C4-2B (cell line): ENCODE results near the gene PTAFR.

Experiments
- CTCF ChIP-seq: fragments of 450-650 bp; conservative IDR thresholded peaks from 2 replicates; pipeline ENCODE4 v1.5.1; 2017; ENCODE audit warnings: mild to moderate bottlenecking
- ZFX ChIP-seq: fragments of 450-650 bp; IDR thresholded peaks from 2 replicates; pipeline ENCODE4 v1.6.1; 2017

GRCh38 chr1:28129150-28129549 is 47.3 kb downstream of the PTAFR start:
- TF ChIP-seq CTCF (no peak), ZFX (no peak)
